ENCODE measurements around the gene CCDC110. TPM values are rescaled to one million over a fixed set of nuclear protein-coding genes. Genes with fewer than 3 reads are reported as not detected.
A peak's percentile ranks its signal among the peaks of the same experiment; 100 is the strongest.

Gene CCDC110
- total RNA-seq, 4 donors from 2014 or later = 2.9 to 6.3 (median 4.4) TPM

GRCh38 chr4:185404031-185404430 is 67.5 kb downstream of the CCDC110 start:
- 93% methylated on average over 4 of the region's 4 CpGs for whole genome bisulfite sequencing
- intact Hi-C loops (cut with DNase I) = no loop called here
- no peak for DNase-seq (ENCODE audit: extremely low spot score)
- Histone ChIP-seq H3K9me3 (no peaks in the 10 kb centered on the region), H3K36me3 (peaks cover 18 to 82% (median 56%) of the 10 kb centered on the region in 4 donors), H3K4me3 (no peak overlapping the region), H3K27ac (replicated peaks in 1 of 4) (no peak overlapping the region), H3K27me3 (no peaks in the 10 kb centered on the region), H3K4me1 (peaks cover 0 to 15% (median 9%) of the 10 kb centered on the region in 4 donors)
- TF ChIP-seq CTCF (IDR thresholded peaks at IDR 0.05) (no peak), POLR2AphosphoS5 (IDR thresholded peaks at IDR 0.05) (no peak), POLR2A (IDR thresholded peaks at IDR 0.05; ENCODE audit: low read depth) (no peak), EP300 (IDR thresholded peaks at IDR 0.05) (no peak)

GRCh38 chr4:185399466-185399865 is 72.1 kb downstream of the CCDC110 start:
- DNase-seq (ENCODE audit: extremely low spot score) = no peak
- TF ChIP-seq EP300 (IDR thresholded peaks at IDR 0.05) (no peak), CTCF (IDR thresholded peaks at IDR 0.05) (no peak), POLR2A (IDR thresholded peaks at IDR 0.05; ENCODE audit: low read depth) (no peak), POLR2AphosphoS5 (IDR thresholded peaks at IDR 0.05) (no peak)
- Histone ChIP-seq H3K36me3 (peaks cover 12 to 44% (median 32%) of the 10 kb centered on the region in 4 donors), H3K27ac (replicated peaks in 1 of 4) (peak overlapping the region; percentile 52 to 100 (median 99)), H3K4me3 (peak overlapping the region in 1 of 4 donors; percentile 1), H3K27me3 (no peaks in the 10 kb centered on the region), H3K9me3 (no peaks in the 10 kb centered on the region), H3K4me1 (peaks cover 18 to 45% (median 38%) of the 10 kb centered on the region in 4 donors)
- intact Hi-C loops (cut with DNase I) = loop anchor here (5.0 to 10.0 kb wide), 2 partner anchors 195 to 197 kb away; partner anchors contain the start of gene CFAP97
- 62% methylated on average over 8 of the region's 8 CpGs for WGBS

DNA sequence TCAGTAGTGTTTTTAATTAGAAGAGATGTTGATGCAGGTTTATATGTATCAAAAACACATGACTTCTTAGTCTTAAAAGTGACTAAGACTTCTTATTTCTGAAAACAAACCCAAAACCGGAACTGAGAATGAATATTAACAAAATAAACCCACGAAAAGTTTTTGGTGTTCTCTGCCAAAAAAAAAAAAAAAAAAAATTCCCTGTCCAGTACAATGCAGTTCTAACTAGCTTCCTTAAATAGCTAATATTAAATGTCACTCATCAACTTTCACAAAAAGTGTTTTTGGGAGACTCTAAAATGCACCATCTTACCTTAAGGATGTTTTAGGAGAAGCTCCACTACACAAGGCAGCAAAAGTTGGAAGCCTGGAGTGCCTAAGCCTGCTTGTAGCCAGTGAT is 72.9 kb downstream of the CCDC110 start:
- TF ChIP-seq POLR2A (IDR thresholded peaks at IDR 0.05; ENCODE audit: low read depth) (no peak), POLR2AphosphoS5 (IDR thresholded peaks at IDR 0.05) (no peak), CTCF (IDR thresholded peaks at IDR 0.05) (no peak), EP300 (IDR thresholded peaks at IDR 0.05) (no peak)
- H3K4me1 ChIP-seq = peaks cover 18 to 50% (median 38%) of the 10 kb centered on the region in 4 donors
- peak overlapping the region; percentile 52 to 100 (median 99) for H3K27ac ChIP-seq (replicated peaks in 1 of 4)
- no peak for DNase-seq (ENCODE audit: extremely low spot score)
- no peaks in the 10 kb centered on the region for H3K27me3 ChIP-seq
- 15% methylated on average over 2 of the region's 2 CpGs for WGBS
- H3K4me3 ChIP-seq = peak overlapping the region in 1 of 4 donors; percentile 1
- no peaks in the 10 kb centered on the region for H3K9me3 ChIP-seq
- H3K36me3 ChIP-seq = peaks cover 12 to 40% (median 26%) of the 10 kb centered on the region in 4 donors
- intact Hi-C loops (cut with DNase I) = loop anchor here (5.0 to 10.0 kb wide), 2 partner anchors 196 kb away; partner anchors contain the start of gene CFAP97

DNA sequence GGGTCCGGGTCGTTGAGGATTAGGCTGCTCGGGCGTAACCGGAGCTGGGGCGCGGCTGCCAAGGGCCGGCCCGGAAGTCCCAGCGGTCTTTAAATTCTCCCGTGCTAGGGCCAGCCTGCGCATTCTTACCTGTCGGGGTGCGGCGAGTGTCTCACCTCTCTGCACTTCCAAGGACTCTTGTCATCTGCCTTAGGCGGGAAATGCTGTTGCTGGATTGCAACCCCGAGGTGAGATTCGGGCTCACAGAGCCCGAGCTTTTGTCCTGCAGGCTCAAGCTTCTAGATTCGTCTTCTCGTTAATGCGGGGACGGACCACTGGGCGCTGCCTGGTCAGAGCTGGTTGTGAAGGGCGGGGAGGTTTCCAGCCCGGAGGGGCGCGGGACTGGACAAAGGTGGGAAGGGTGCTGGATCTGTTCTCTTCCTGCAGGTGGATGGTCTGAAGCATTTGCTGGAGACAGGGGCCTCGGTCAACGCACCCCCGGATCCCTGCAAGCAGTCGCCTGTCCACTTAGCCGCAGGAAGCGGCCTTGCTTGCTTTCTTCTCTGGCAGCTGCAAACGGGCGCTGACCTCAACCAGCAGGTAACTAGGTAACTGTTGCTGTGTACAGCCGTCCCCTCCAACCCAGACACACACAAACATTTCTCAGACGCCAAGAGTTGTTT is 74.7 kb downstream of the CCDC110 start, which contains the start of gene ANKRD37:
TSS of gene ANKRD37 (plus strand) at position 118 of the 662 bp plus-strand sequence. CDS start at position 201, 83 bp downstream.
- H3K27ac ChIP-seq (replicated peaks in 1 of 4) = peak within 1 kb of the TSS; percentile 99 to 100 (median 100)
- H3K4me3 ChIP-seq = peak within 1 kb of the TSS; percentile 69 to 90 (median 81)
- intact Hi-C loops (cut with DNase I) = loop anchor here (5.0 to 10.0 kb wide), 2 partner anchors 195 to 198 kb away; partner anchors contain the start of gene CFAP97
- WGBS = 20% methylated on average over 10 of the region's 38 CpGs
- DNase-seq (ENCODE audit: extremely low spot score) = no peak
- peaks cover 18 to 50% (median 38%) of the 10 kb centered on the region in 4 donors for H3K4me1 ChIP-seq
- peaks cover 2 to 23% (median 11%) of the 10 kb centered on the region in 4 donors for H3K36me3 ChIP-seq
- H3K9me3 ChIP-seq = no peaks in the 10 kb centered on the region
- TF ChIP-seq CTCF (IDR thresholded peaks at IDR 0.05) (peak in 1 of 3 experiments; percentile 17), EP300 (IDR thresholded peaks at IDR 0.05) (peak; percentile 15), POLR2AphosphoS5 (IDR thresholded peaks at IDR 0.05) (no peak), POLR2A (IDR thresholded peaks at IDR 0.05; ENCODE audit: low read depth) (no peak)
- H3K27me3 ChIP-seq = no peaks in the 10 kb centered on the region

Measured in esophagus muscularis mucosa (tissue), 4 donors.